Tibial artery (tissue), 4 donors: ENCODE results near the gene WDPCP.

Experiments used
- DNase-seq, 2 donors: peaks; one replicate each; pipeline ENCODE4 v3.0.0-alpha.2; 2019
- H3K27ac ChIP-seq, 2 donors: fragments of 200-600 bp; sonication (generic) in 1 of 2; 1 replicate in 1 of 2; 2 replicates in 1 of 2; pipeline ENCODE4 v1.5.1; 2018 to 2019; ENCODE audit warnings: mild to moderate bottlenecking in 1 of 2
- H3K27me3 ChIP-seq, 2 donors: fragments of 200-600 bp; sonication (generic) in 1 of 2; one replicate each; pipeline versions ENCODE4 v1.5.1 to v1.6.0; 2016 to 2019
- H3K36me3 ChIP-seq, 3 donors: fragments of 200-600 bp; sonication (generic) in 2 of 3; one replicate each; pipeline ENCODE4 v1.5.1; 2016 to 2019; ENCODE audit warnings: mild to moderate bottlenecking in 2 of 3
- H3K4me1 ChIP-seq, 4 donors: fragments of 200-600 bp; sonication (generic) in 2 of 4; 1 replicate in 3 of 4; 2 replicates in 1 of 4; pipeline ENCODE4 v1.5.1; 2016 to 2019
- H3K4me3 ChIP-seq, 2 donors: fragments of 200-600 bp; sonication (generic) in 1 of 2; 1 replicate in 1 of 2; 2 replicates in 1 of 2; pipeline ENCODE4 v1.5.1; 2018 to 2019; ENCODE audit warnings: mild to moderate bottlenecking in 2 of 2
- H3K9me3 ChIP-seq, 3 donors: fragments of 200-600 bp; sonication (generic) in 1 of 3; one replicate each; pipeline ENCODE4 v1.5.1; 2016 to 2019
- CTCF ChIP-seq, 2 experiments: fragments of 200-600 bp in 1 of 2; fragments of 450-650 bp in 1 of 2; IDR thresholded peaks; one replicate each; pipeline ENCODE4 v1.5.1; 2017 to 2019; ENCODE audit warnings: antibody characterized with exemption in 2 of 2, mild to moderate bottlenecking in 1 of 2, moderate library complexity in 1 of 2
- intact Hi-C: fragments of 100-400 bp; cut with DNase I; formaldehyde crosslinking; loops from one replicate; pipeline ENCODE4 v1.15.0; 2023; ENCODE audit warnings: low total_unique reads

The WDPCP gene

GRCh38 chr2:63345285-63345633, 243.0 kb downstream of the WDPCP start:
- no peaks in the 10 kb centered on the region for H3K4me1 ChIP-seq
- DNase-seq, result no peak
- TF ChIP-seq CTCF (IDR thresholded peaks at IDR 0.05), result no peak
- H3K27ac ChIP-seq, result no peak overlapping the region
- H3K27me3 ChIP-seq, result no peaks in the 10 kb centered on the region
- intact Hi-C loops, result no loop called here
- peaks cover 0 to 31% (median 5%) of the 10 kb centered on the region in 3 donors for H3K9me3 ChIP-seq
- peaks cover 0 to 22% (median 16%) of the 10 kb centered on the region in 3 donors for H3K36me3 ChIP-seq
- no peak overlapping the region for H3K4me3 ChIP-seq

GRCh38 chr2:63344575-63345284, 243.5 kb downstream of the WDPCP start:
- no peak for TF ChIP-seq CTCF (IDR thresholded peaks at IDR 0.05)
- intact Hi-C loops, result no loop called here
- H3K27ac ChIP-seq, result no peak overlapping the region

GRCh38 chr2:63343397-63344109, 244.7 kb downstream of the WDPCP start:
- Histone ChIP-seq H3K36me3 (peaks cover 0 to 22% (median 16%) of the 10 kb centered on the region in 3 donors), H3K4me1 (no peaks in the 10 kb centered on the region), H3K27ac (no peak overlapping the region), H3K4me3 (no peak overlapping the region), H3K27me3 (no peaks in the 10 kb centered on the region), H3K9me3 (peaks cover 0 to 34% (median 5%) of the 10 kb centered on the region in 3 donors)
- no peak for TF ChIP-seq CTCF (IDR thresholded peaks at IDR 0.05)
- DNase-seq, result no peak
- intact Hi-C loops, result no loop called here

More at GRCh38 chr2:63344575-63345284, 243.5 kb downstream of the WDPCP start:
- H3K4me3 ChIP-seq, result no peak overlapping the region
- H3K36me3 ChIP-seq, result peaks cover 0 to 22% (median 16%) of the 10 kb centered on the region in 3 donors
- no peaks in the 10 kb centered on the region for H3K4me1 ChIP-seq
- H3K27me3 ChIP-seq, result no peaks in the 10 kb centered on the region
- peaks cover 0 to 29% (median 5%) of the 10 kb centered on the region in 3 donors for H3K9me3 ChIP-seq
- DNase-seq, result no peak

- Histone ChIP-seq H3K4me1 (no peaks in the 10 kb centered on the region), H3K27ac (no peak overlapping the region), H3K36me3 (peaks cover 0 to 11% (median 10%) of the 10 kb centered on the region in 3 donors), H3K4me3 (no peak overlapping the region), H3K27me3 (no peaks in the 10 kb centered on the region), H3K9me3 (peaks cover 0 to 26% (median 5%) of the 10 kb centered on the region in 3 donors)
- intact Hi-C loops, result no loop called here
- no peak for TF ChIP-seq CTCF (IDR thresholded peaks at IDR 0.05)
- DNase-seq, result no peak
Measured at GRCh38 chr2:63340443-63340842, 247.8 kb downstream of the WDPCP start.

- no peak for TF ChIP-seq CTCF (IDR thresholded peaks at IDR 0.05)
- H3K36me3 ChIP-seq, result no peaks in the 10 kb centered on the region
- no peaks in the 10 kb centered on the region for H3K4me1 ChIP-seq
- intact Hi-C loops, result no loop called here
- no peak overlapping the region for H3K27ac ChIP-seq
- H3K27me3 ChIP-seq, result no peaks in the 10 kb centered on the region
- no peak for DNase-seq
- H3K4me3 ChIP-seq, result no peak overlapping the region
- peaks cover 0 to 5% (median 0%) of the 10 kb centered on the region in 3 donors for H3K9me3 ChIP-seq
Measured at GRCh38 chr2:63334910-63335309, 253.4 kb downstream of the WDPCP start.
